Tibial nerve (tissue), 4 donors: ENCODE data around the gene NOP53. TPM values are rescaled to one million over a fixed set of nuclear protein-coding genes. Genes with fewer than 3 reads are reported as not detected.
"Not testable (repeated sequence)": the region's sequence is repeated elsewhere in the genome, so short reads cannot be mapped to it uniquely, and the experiment has no call there.

Source experiments
- DNase-seq, 2 donors: peaks; one replicate each; pipeline ENCODE4 v3.0.0-alpha.2; 2019; ENCODE audit warnings: low spot score in 2 of 2
- H3K27ac ChIP-seq, 4 donors: fragments of 200-600 bp; sonication (generic) in 3 of 4; one replicate each; pipeline ENCODE4 v1.5.1; 2017 to 2019; ENCODE audit warnings: mild to moderate bottlenecking in 1 of 4
- H3K27me3 ChIP-seq, 2 donors: fragments of 200-600 bp; sonication (generic) in 1 of 2; one replicate each; pipeline versions ENCODE4 v1.5.1 to v1.6.0; 2017 to 2019
- H3K36me3 ChIP-seq, 3 donors: fragments of 200-600 bp; sonication (generic); one replicate each; pipeline ENCODE4 v1.5.1; 2018 to 2019
- H3K4me1 ChIP-seq, 4 donors: fragments of 200-600 bp; sonication (generic) in 3 of 4; one replicate each; pipeline ENCODE4 v1.5.1; 2017 to 2019
- H3K4me3 ChIP-seq, 4 donors: fragments of 200-600 bp; sonication (generic) in 3 of 4; one replicate each; pipeline ENCODE4 v1.5.1; 2017 to 2019; ENCODE audit warnings: mild to moderate bottlenecking in 1 of 4, moderate library complexity in 1 of 4
- H3K9me3 ChIP-seq, 4 donors: fragments of 200-600 bp; sonication (generic) in 3 of 4; one replicate each; pipeline ENCODE4 v1.5.1; 2017 to 2019
- CTCF ChIP-seq, 5 experiments: fragments of 200-600 bp in 3 of 5; fragments of 450-650 bp in 2 of 5; sonication (generic) in 3 of 5; IDR thresholded peaks; one replicate each; pipeline ENCODE4 v1.5.1; 2016 to 2019; ENCODE audit warnings: antibody characterized with exemption in 5 of 5, mild to moderate bottlenecking in 3 of 5, moderate library complexity in 2 of 5
- EP300 ChIP-seq, 2 donors: sonication (generic); formaldehyde crosslinking; IDR thresholded peaks; one replicate each; pipeline ENCODE4 v1.6.1; 2017; ENCODE audit warnings: antibody characterized with exemption in 2 of 2, mild to moderate bottlenecking in 1 of 2
- POLR2A ChIP-seq, 2 donors: fragments of 450-650 bp; IDR thresholded peaks; one replicate each; pipeline ENCODE4 v1.6.1; 2017; ENCODE audit warnings: antibody characterized with exemption in 2 of 2, mild to moderate bottlenecking in 2 of 2, moderate library complexity in 2 of 2
- WGBS, 2 donors: methylation state at CpG; one replicate each; pipeline ENCODE4 v1.1.5; 2018; 5-methylcytosine and 5-hydroxymethylcytosine counted together
- total RNA-seq, 4 donors: library from RNA; depleted of rRNA; stranded (reverse); fragments of >200 nt; gene quantifications; one replicate each; pipeline ENCODE4 v1.1.0, GENCODE V29; 2016

NOP53 gene
- total RNA-seq, 4 donors from 2014 or later: 320 to 532 (median 408) TPM

GRCh38 chr19:47758443-47758804 lies 13.1 kb downstream of the NOP53 start:
- no peak overlapping the region for H3K27ac ChIP-seq
- DNase-seq: no peak
- peaks cover 10 to 72% (median 47%) of the 10 kb centered on the region in 3 donors for H3K36me3 ChIP-seq
- H3K4me1 ChIP-seq: peaks cover 0 to 7% (median 0%) of the 10 kb centered on the region in 4 donors
- H3K9me3 ChIP-seq: no peaks in the 10 kb centered on the region
- no peaks in the 10 kb centered on the region for H3K27me3 ChIP-seq
- no peak overlapping the region for H3K4me3 ChIP-seq
- TF ChIP-seq CTCF (IDR thresholded peaks at IDR 0.05): no peak
- TF ChIP-seq POLR2A (IDR thresholded peaks at IDR 0.05): no peak
- TF ChIP-seq EP300 (IDR thresholded peaks at IDR 0.05): no peak
- 85 to 94% methylated on average over 5 of the region's 5 CpGs for WGBS, 2 donors

- Histone ChIP-seq H3K27ac (peak overlapping the region in 1 of 4 donors; percentile 25), H3K4me3 (no peak overlapping the region), H3K9me3 (no peaks in the 10 kb centered on the region), H3K27me3 (no peaks in the 10 kb centered on the region), H3K4me1 (peaks cover 0 to 11% (median 0%) of the 10 kb centered on the region in 4 donors), H3K36me3 (peaks cover 3 to 50% (median 26%) of the 10 kb centered on the region in 3 donors)
- DNase-seq: no peak
- TF ChIP-seq EP300 (IDR thresholded peaks at IDR 0.05) (no peak), POLR2A (IDR thresholded peaks at IDR 0.05) (no peak), CTCF (IDR thresholded peaks at IDR 0.05) (no peak)
- whole genome bisulfite sequencing, 2 donors: 85 to 88% methylated on average over 5 of the region's 5 CpGs
Measured at GRCh38 chr19:47760632-47760999, 15.3 kb downstream of the NOP53 start.

DNA sequence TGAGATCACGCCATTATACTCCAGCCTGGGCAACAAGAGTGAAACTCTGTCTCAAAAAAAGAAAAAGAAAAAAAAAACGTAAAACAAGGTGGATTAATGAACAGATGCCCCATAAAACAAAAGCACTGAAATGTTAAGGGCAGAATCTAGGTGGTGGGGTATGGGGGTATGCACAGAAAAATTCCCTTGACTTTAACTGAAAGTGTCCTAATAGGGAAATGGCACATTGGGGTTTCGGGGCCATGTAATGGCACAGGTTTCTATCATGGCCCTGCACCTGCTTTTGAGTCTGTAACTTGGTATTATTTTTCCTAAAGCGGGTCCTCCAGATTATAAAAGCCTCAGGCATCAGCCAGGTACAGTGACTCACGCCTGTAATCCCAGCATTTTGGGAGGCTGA lies 16.2 kb downstream of the NOP53 start:
- Histone ChIP-seq H3K36me3 (peaks cover 0 to 40% (median 16%) of the 10 kb centered on the region in 3 donors), H3K4me3 (no peak overlapping the region), H3K9me3 (no peaks in the 10 kb centered on the region), H3K4me1 (peaks cover 0 to 18% (median 2%) of the 10 kb centered on the region in 4 donors), H3K27ac (no peak overlapping the region), H3K27me3 (no peaks in the 10 kb centered on the region)
- no peak for DNase-seq
- no peak for TF ChIP-seq POLR2A (IDR thresholded peaks at IDR 0.05)
- TF ChIP-seq EP300 (IDR thresholded peaks at IDR 0.05): no peak
- TF ChIP-seq CTCF (IDR thresholded peaks at IDR 0.05): no peak
- WGBS, 2 donors: 70 to 79% methylated on average over 5 of the region's 5 CpGs

- Histone ChIP-seq H3K27ac (no peak overlapping the region), H3K4me1 (peaks cover 0 to 18% (median 2%) of the 10 kb centered on the region in 4 donors), H3K4me3 (no peak overlapping the region), H3K27me3 (no peaks in the 10 kb centered on the region), H3K36me3 (peaks cover 0 to 34% (median 10%) of the 10 kb centered on the region in 3 donors), H3K9me3 (no peaks in the 10 kb centered on the region)
- 72 to 82% methylated on average over 3 of the region's 3 CpGs for WGBS, 2 donors
- no peak for TF ChIP-seq POLR2A (IDR thresholded peaks at IDR 0.05)
- no peak for TF ChIP-seq CTCF (IDR thresholded peaks at IDR 0.05)
- no peak for TF ChIP-seq EP300 (IDR thresholded peaks at IDR 0.05)
- DNase-seq: no peak
Measured at GRCh38 chr19:47762151-47762550, 16.8 kb downstream of the NOP53 start.

- Histone ChIP-seq H3K27ac (no peak overlapping the region), H3K36me3 (peaks cover 0 to 28% (median 5%) of the 10 kb centered on the region in 3 donors), H3K27me3 (no peaks in the 10 kb centered on the region), H3K9me3 (no peaks in the 10 kb centered on the region), H3K4me1 (peaks cover 0 to 18% (median 2%) of the 10 kb centered on the region in 4 donors), H3K4me3 (no peak overlapping the region)
- DNase-seq: no peak
- 48 to 56% methylated on average over 18 of the region's 18 CpGs for WGBS, 2 donors
- no peak for TF ChIP-seq POLR2A (IDR thresholded peaks at IDR 0.05)
- TF ChIP-seq EP300 (IDR thresholded peaks at IDR 0.05): peak in 1 of 2 donors; percentile 55
Measured at GRCh38 chr19:47762615-47763308, 17.4 kb downstream of the NOP53 start.

DNA sequence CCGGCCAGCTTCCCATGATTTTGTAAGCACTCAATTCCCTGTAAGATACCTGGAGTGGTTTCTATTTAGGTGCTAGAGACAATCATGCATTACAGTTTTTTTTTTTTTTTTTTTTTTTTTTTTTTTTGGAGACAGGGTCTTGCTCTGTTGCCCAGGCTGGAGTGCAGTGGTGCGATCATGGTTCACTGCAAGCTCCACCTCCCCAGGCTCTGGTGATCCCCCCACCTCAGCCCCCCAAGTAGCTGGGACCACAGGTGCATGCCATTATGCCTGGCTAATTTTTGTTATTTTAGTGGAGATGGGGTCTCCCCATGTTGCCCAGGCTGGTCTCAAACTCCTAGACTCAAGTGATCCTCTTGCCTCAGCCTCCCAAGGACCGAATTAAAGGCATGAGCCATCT lies 19.4 kb downstream of the NOP53 start:
- not testable (repeated sequence) for H3K36me3 ChIP-seq, DNase-seq, H3K27ac ChIP-seq, H3K27me3 ChIP-seq, H3K9me3 ChIP-seq, H3K4me3 ChIP-seq
- 90 to 94% methylated on average over 3 of the region's 3 CpGs for WGBS, 2 donors
- H3K4me1 ChIP-seq: peaks cover 0 to 18% (median 2%) of the 10 kb centered on the region in 4 donors
